K562 (cell line): ENCODE results near the gene CNOT6L. TPM values are rescaled to one million over a fixed set of nuclear protein-coding genes. Genes with fewer than 3 reads are reported as not detected.

ENCODE experiments used
- ATAC-seq: fragments of 200-7000 bp; cut with Tn5 transposase; 3 replicates; pipeline ENCODE4 v1.9.1; 2020; ENCODE audit warnings: moderate library complexity
- BruUV-seq: library from RNA; stranded (reverse); fragments of 400-500 nt; replicated peaks from 2 replicates; lab custom pipeline; 2021; lab: Mats Ljungman, UMichigan
- CTCF ChIA-PET: fragments of 300-600 bp; formaldehyde crosslinking; extraction: SDS; loops from one replicate; lab custom pipeline; 2021; ENCODE audit warnings: low intra/inter-chr PET ratio; lab: Yijun Ruan, JAX
- POLR2A ChIA-PET: fragments of 300-600, 350-650 bp; sonication (Branson Sonifier 250); formaldehyde crosslinking; extraction: SDS; loops from one replicate; lab custom pipeline; 2021; ENCODE audit warnings: antibody characterized with exemption, inconsistent platforms; lab: Yijun Ruan, JAX
- DNase-seq, 4 experiments: peaks; one replicate each; pipeline versions ENCODE4 v3.0.0 to v3.0.0-alpha.2; 2011 to 2018; ENCODE audit warnings: low spot score in 3 of 4, mixed read lengths in 3 of 4; ENCODE audit errors: extremely low read depth in 1 of 4
- FAIRE-seq: peaks from 2 replicates; lab custom pipeline; 2011; peaks lifted over from hg19 to GRCh38; lab: Jason Lieb, UNC
- H2AFZ ChIP-seq: 2 replicates; pipeline ENCODE4 v1.6.0; 2011; ENCODE audit warnings: low read depth, low read length, control low read depth, inconsistent platforms
- H3K27ac ChIP-seq: fragments of 200-600 bp; 3 replicates; pipeline ENCODE4 v1.8.0; 2011; ENCODE audit warnings: low read depth, mild to moderate bottlenecking, control low read depth, inconsistent platforms, low read length, moderate library complexity, mixed read lengths; ENCODE audit errors: extremely low read depth
- H3K27me3 ChIP-seq, 2 experiments: fragments of 300-600 bp in 1 of 2; 2 replicates in 1 of 2; 3 replicates in 1 of 2; pipeline versions ENCODE4 v1.6.0 to v1.8.0; 2011; ENCODE audit warnings: inconsistent platforms in 2 of 2, low read length in 2 of 2, mild to moderate bottlenecking in 1 of 2, mixed read lengths in 1 of 2, moderate library complexity in 1 of 2; ENCODE audit not compliant: control insufficient read depth in 2 of 2, insufficient read depth in 2 of 2
- H3K36me3 ChIP-seq: fragments of 300-600 bp; 3 replicates; pipeline ENCODE4 v1.8.0; 2011; ENCODE audit warnings: mild to moderate bottlenecking, low read length, inconsistent platforms; ENCODE audit not compliant: control insufficient read depth, insufficient read depth
- H3K4me1 ChIP-seq, 2 experiments: fragments of 200-600 bp in 1 of 2; replicated peaks in 1 of 2; 2 replicates in 1 of 2; 3 replicates in 1 of 2; pipeline versions ENCODE4 v1.5.1 to v1.8.0; 2011; ENCODE audit warnings: inconsistent platforms in 2 of 2, low read length in 2 of 2, mild to moderate bottlenecking in 1 of 2, mixed read lengths in 1 of 2, moderate library complexity in 1 of 2; ENCODE audit not compliant: control insufficient read depth in 2 of 2, insufficient read depth in 2 of 2
- H3K4me2 ChIP-seq: 2 replicates; pipeline ENCODE4 v1.6.1; 2011; ENCODE audit warnings: low read length, control low read depth, inconsistent platforms, mixed read lengths; ENCODE audit not compliant: insufficient read depth
- H3K4me3 ChIP-seq: fragments of 200-600 bp; sonication (generic), shearing (Covaris generic); 2 replicates; pipeline ENCODE4 v1.5.1; 2016; ENCODE audit warnings: control low read depth, inconsistent platforms
- H3K79me2 ChIP-seq: fragments of 200-600 bp; 3 replicates; pipeline ENCODE4 v1.8.0; 2011; ENCODE audit warnings: low read length, inconsistent platforms; ENCODE audit not compliant: control insufficient read depth, insufficient read depth
- H3K9ac ChIP-seq, 2 experiments: 2 replicates each; pipeline versions ENCODE4 v1.6.0 to v1.6.1; 2011; ENCODE audit warnings: low read depth in 2 of 2, low read length in 2 of 2, control low read depth in 1 of 2, inconsistent platforms in 1 of 2, mild to moderate bottlenecking in 1 of 2, mixed read lengths in 1 of 2; ENCODE audit not compliant: insufficient read depth in 1 of 2
- H3K9me1 ChIP-seq: one replicate; pipeline ENCODE4 v1.6.0; 2011; ENCODE audit warnings: inconsistent platforms, mild to moderate bottlenecking, low read length, moderate library complexity; ENCODE audit not compliant: control insufficient read depth, insufficient read depth
- H3K9me3 ChIP-seq: replicated peaks from 2 replicates; pipeline ENCODE4 v1.5.1; 2011; ENCODE audit warnings: low read depth, low read length, inconsistent platforms; ENCODE audit not compliant: control insufficient read depth, insufficient read depth
- H4K20me1 ChIP-seq: replicated peaks from 2 replicates; pipeline ENCODE4 v1.6.1; 2011; ENCODE audit warnings: low read length, inconsistent platforms, mixed read lengths; ENCODE audit not compliant: control insufficient read depth, insufficient read depth
- ARID4B ChIP-seq: sonication (generic); formaldehyde crosslinking; IDR thresholded peaks from 2 replicates; pipeline ENCODE4 v1.8.0; 2022; ENCODE audit warnings: mild to moderate bottlenecking, missing genetic modification reagents
- EP300 ChIP-seq: IDR thresholded peaks from 2 replicates; pipeline ENCODE4 v1.6.1; 2012; ENCODE audit warnings: low read length, improper control_type of control experiment
- ESRRA ChIP-seq: fragments of 450-650 bp; IDR thresholded peaks from 2 replicates; pipeline ENCODE4 v1.6.1; 2014; ENCODE audit warnings: low read depth, mild to moderate bottlenecking, moderate library complexity, borderline replicate concordance
- KLF10 ChIP-seq: fragments of 250-450 bp; sonication (Bioruptor Pico); IDR thresholded peaks from 2 replicates; pipeline ENCODE4 v1.6.1; 2021; ENCODE audit warnings: matching md5 sums
- NFIC ChIP-seq: fragments of 450-650 bp; IDR thresholded peaks from 2 replicates; pipeline ENCODE4 v1.6.1; 2017; ENCODE audit warnings: mild to moderate bottlenecking, inconsistent platforms
- POLR2AphosphoS5 ChIP-seq: IDR thresholded peaks from 2 replicates; pipeline ENCODE4 v1.6.1; 2011; ENCODE audit warnings: mild to moderate bottlenecking, low read depth, low read length, moderate library complexity; ENCODE audit not compliant: control insufficient read depth, insufficient read depth
- RERE ChIP-seq: sonication (generic); formaldehyde crosslinking; IDR thresholded peaks from 2 replicates; pipeline ENCODE4 v1.8.0; 2023; ENCODE audit warnings: missing genetic modification reagents, mild to moderate bottlenecking, borderline replicate concordance
- SMARCB1 ChIP-seq: IDR thresholded peaks from 2 replicates; pipeline ENCODE4 v1.6.1; 2011; ENCODE audit warnings: improper control_type of control experiment, low read depth; ENCODE audit not compliant: insufficient read length
- ZNF717 ChIP-seq: fragments of 250-450 bp; sonication (Bioruptor Pico); IDR thresholded peaks from 2 replicates; pipeline ENCODE4 v1.5.0; 2021
- ZNF778 ChIP-seq: fragments of 450-650 bp; formaldehyde crosslinking; IDR thresholded peaks from 2 replicates; pipeline ENCODE4 v1.4.0; 2020; ENCODE audit warnings: mild to moderate bottlenecking, moderate library complexity
- WGBS: fragments of 100-300 bp; shearing (Covaris generic); methylation state at CpG from one replicate; pipeline ENCODE4 v1.1.6; 2016; ENCODE audit warnings: low coverage, mixed read lengths; ENCODE audit not compliant: insufficient coverage; ENCODE audit errors: missing lambda C conversion rate; 5-methylcytosine and 5-hydroxymethylcytosine counted together
- in situ Hi-C: fragments of 300-500 bp; cut with MboI; formaldehyde crosslinking; loops from 4 replicates; pipeline ENCODE4 v1.15.0; 2018; ENCODE audit warnings: inconsistent platforms, mixed read lengths
- intact Hi-C: fragments of 100-400 bp; cut with micrococcal nuclease; formaldehyde crosslinking; loops from 2 replicates; pipeline ENCODE4 v1.14.2; 2022
- polyA plus RNA-seq, 8 experiments: library from polyadenylated mRNA; depleted of rRNA in 4 of 8; stranded (reverse) in 5 of 8; unstranded in 3 of 8; fragments of >200 nt; fragmentation: Nextera tagmentation in 2 of 8; fragmentation: Illumina TruSeq in 1 of 8; extraction: Ambion mirVana in 2 of 8; extraction: Trizol in 1 of 8; gene quantifications; 2 replicates each; pipeline versions ENCODE4 v1.2.1 to v1.2.3, GENCODE V29; 2011 to 2014; ENCODE audit warnings: inconsistent platforms in 1 of 8, missing spikeins in 1 of 8
- total RNA-seq, 7 experiments: library from RNA; depleted of rRNA in 6 of 7; stranded (reverse); fragments of >200 nt in 6 of 7; fragmentation: Illumina TruSeq in 2 of 7; extraction: Trizol in 2 of 7; gene quantifications; 2 replicates each; pipeline versions ENCODE4 v1.2.1 to v1.2.3, GENCODE V29; 2011 to 2021; ENCODE audit warnings: low replicate concordance in 1 of 7

CNOT6L gene
- total and polyA plus RNA-seq, 9 of the 15 experiments (the other 6 are each of a cell fraction or from before 2014, with no cell fraction given) = 3.7 to 27.9 (median 6.5) TPM

DNA sequence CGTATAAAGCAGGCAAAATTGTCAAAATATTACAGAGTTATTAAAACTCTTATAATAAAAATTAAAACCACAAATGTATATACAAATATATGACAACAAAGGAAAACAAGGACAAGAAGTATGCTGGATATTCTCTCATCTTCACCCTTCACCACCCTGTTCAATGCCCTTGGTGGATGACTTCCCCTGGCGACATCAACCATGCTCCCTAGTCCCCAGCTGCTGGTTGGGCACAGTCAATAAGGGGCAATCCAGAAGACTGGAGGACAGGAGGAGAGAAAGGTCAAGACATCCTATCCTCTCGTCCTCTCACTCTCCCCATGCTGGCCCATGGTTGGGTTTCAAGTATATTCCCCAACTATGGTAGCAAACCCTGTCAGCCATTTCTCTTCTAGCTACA lies 142.3 kb downstream of the CNOT6L start (continued):
- TF ChIP-seq RERE = no peak

DNA sequence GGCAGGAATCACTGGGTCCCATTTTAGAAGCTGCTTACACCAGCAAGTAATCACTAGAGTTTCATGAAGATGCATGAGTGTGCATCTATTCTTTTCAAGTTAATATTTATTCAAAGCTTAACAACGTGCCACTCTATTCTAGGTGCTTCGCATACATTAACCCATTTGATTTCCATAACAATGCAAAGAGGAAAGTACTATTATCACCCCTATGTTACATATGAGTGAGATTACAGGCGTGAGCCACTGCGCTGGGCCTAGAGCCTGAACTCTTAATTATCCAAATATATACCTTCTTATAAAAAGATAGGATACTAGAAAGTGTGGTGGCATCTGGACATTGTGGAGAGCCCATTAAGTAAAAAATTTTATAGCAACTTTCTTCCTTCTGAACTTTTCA lies 148.1 kb downstream of the CNOT6L start:
- WGBS = 5% methylated on average over 4 of the region's 4 CpGs
- H3K36me3 ChIP-seq = no peaks in the 10 kb centered on the region
- CTCF ChIA-PET = no interaction called here
- DNase-seq = no peak
- in situ Hi-C loops (no loop called here), intact Hi-C loops (no loop called here)
- H3K27ac ChIP-seq = no peak overlapping the region
- BruUV-seq = no TSS peak
- no peaks in the 10 kb centered on the region for H4K20me1 ChIP-seq
- no peak overlapping the region for H3K4me2 ChIP-seq
- H3K4me1 ChIP-seq = no peaks in the 10 kb centered on the region
- H2AFZ ChIP-seq = no peak overlapping the region
- H3K27me3 ChIP-seq = peaks cover 0 to 6% of the 10 kb centered on the region in 2 experiments; a peak in 3 of 5 replicates
- H3K9me3 ChIP-seq = no peaks in the 10 kb centered on the region
- H3K79me2 ChIP-seq = no peaks in the 10 kb centered on the region
- no peak overlapping the region for H3K9ac ChIP-seq
- H3K4me3 ChIP-seq = no peak overlapping the region
- FAIRE-seq = no peak
- H3K9me1 ChIP-seq = no peaks in the 10 kb centered on the region
- POLR2A ChIA-PET = interaction anchor here (1.3 kb wide), 1 partner anchor 10 kb away, joined by 3 read pairs; no protein-coding TSS in a partner anchor
- no peak for ATAC-seq
- TF ChIP-seq ARID4B (CRISPR knock-in tag) = no peak
- TF ChIP-seq ESRRA = no peak
- no peak for TF ChIP-seq SMARCB1
- TF ChIP-seq ZNF778 (CRISPR knock-in tag) = no peak
- TF ChIP-seq NFIC = no peak
- TF ChIP-seq POLR2AphosphoS5 = no peak
- TF ChIP-seq KLF10 (CRISPR knock-in tag) = no peak
- TF ChIP-seq ZNF717 (CRISPR knock-in tag) = no peak
- TF ChIP-seq EP300 = no peak
